ENCODE measurements around the gene ANKRD11.

DNA sequence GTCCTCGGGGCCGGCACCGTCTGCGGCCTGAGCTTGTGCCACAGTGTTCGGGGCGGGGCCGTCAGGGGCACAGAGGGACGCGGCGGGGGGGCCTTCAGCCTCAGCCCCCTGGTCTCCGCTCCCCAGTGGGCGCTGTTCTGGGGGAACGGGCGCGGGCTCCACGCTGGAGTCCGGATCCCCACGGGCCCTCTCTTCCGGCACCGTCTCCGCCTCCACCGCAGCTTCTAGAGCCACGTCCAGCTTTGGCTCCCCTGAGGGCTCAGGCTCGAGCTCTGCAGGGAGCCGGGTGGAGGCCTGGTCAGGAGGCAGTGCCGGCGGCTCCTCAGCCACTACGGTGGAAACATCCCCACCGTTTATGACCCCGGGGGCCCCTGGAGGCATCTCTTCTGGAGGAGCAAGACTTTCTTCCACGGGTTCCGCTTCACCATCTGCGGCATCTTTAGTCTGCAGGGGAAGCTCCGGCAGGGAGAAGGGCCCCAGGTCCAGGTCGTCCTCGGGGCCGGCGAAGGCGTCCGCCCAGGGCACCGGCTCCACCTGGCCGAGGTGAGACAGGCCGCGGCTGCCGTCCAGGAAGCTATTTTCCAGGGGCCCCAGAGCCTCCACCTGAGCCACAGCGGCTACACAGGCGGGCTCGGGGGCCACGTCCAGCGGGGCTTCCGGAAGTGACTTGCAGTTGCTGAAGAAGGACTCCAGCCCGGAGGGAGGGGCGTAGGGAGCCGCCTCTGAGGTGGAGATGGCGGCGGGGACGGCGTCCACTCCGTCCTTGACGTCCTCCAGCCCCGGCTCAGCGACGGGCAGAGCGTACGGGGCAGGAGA, 210.5 kb downstream of the ANKRD11 start:
- TF ChIP-seq, protein P1, sequence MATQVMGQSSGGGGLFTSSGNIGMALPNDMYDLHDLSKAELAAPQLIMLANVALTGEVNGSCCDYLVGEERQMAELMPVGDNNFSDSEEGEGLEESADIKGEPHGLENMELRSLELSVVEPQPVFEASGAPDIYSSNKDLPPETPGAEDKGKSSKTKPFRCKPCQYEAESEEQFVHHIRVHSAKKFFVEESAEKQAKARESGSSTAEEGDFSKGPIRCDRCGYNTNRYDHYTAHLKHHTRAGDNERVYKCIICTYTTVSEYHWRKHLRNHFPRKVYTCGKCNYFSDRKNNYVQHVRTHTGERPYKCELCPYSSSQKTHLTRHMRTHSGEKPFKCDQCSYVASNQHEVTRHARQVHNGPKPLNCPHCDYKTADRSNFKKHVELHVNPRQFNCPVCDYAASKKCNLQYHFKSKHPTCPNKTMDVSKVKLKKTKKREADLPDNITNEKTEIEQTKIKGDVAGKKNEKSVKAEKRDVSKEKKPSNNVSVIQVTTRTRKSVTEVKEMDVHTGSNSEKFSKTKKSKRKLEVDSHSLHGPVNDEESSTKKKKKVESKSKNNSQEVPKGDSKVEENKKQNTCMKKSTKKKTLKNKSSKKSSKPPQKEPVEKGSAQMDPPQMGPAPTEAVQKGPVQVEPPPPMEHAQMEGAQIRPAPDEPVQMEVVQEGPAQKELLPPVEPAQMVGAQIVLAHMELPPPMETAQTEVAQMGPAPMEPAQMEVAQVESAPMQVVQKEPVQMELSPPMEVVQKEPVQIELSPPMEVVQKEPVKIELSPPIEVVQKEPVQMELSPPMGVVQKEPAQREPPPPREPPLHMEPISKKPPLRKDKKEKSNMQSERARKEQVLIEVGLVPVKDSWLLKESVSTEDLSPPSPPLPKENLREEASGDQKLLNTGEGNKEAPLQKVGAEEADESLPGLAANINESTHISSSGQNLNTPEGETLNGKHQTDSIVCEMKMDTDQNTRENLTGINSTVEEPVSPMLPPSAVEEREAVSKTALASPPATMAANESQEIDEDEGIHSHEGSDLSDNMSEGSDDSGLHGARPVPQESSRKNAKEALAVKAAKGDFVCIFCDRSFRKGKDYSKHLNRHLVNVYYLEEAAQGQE (IDR thresholded peaks at IDR 0.05; ENCODE audit: insufficient read depth in 1 of 2, low read depth in 2 of 2, low read length in 2 of 2), result no peak
- TF ChIP-seq POLR2AphosphoS5 (IDR thresholded peaks at IDR 0.05; ENCODE audit: low read depth, low read length) (no peak), TAF1 (IDR thresholded peaks at IDR 0.05; ENCODE audit: borderline replicate concordance, insufficient read depth, low read length) (no peak), SIN3A (IDR thresholded peaks at IDR 0.05; ENCODE audit: borderline replicate concordance, insufficient read depth, low read length) (no peak), FOXP2 (optimal IDR thresholded peaks at IDR 0.05; ENCODE audit: borderline replicate concordance, extremely low read depth, extremely low read length, insufficient read depth) (no peak)
